WTC11 (cell line): ENCODE data around the gene RAB40B. TPM values are rescaled to one million over a fixed set of nuclear protein-coding genes. Genes with fewer than 3 reads are reported as not detected.

Source experiments
- ATAC-seq: fragments of 200-7000 bp; cut with Tn5 transposase; 2 replicates; pipeline ENCODE4 v1.10.0; 2021; ENCODE audit warnings: mild to moderate bottlenecking, moderate library complexity
- CTCF ChIA-PET: fragments of 300-600 bp; sonication (Branson Sonifier 250); formaldehyde crosslinking; loops from one replicate; lab custom pipeline; 2021; ENCODE audit warnings: antibody characterized with exemption; lab: Charles Lee
- POLR2A ChIA-PET: fragments of 350-600 bp; sonication (Branson Sonifier 250); formaldehyde crosslinking; loops from one replicate; lab custom pipeline; 2021; ENCODE audit warnings: antibody characterized with exemption; lab: Charles Lee
- DNase-seq: peaks from one replicate; pipeline ENCODE4 v3.0.0; 2021; ENCODE audit warnings: low spot score
- H3K27ac Mint-ChIP-seq: 2 replicates; pipeline ENCODE4 v1.8.0; 2021; ENCODE audit warnings: mixed read lengths
- H3K27me3 Mint-ChIP-seq: 2 replicates; pipeline ENCODE4 v1.8.0; 2021; ENCODE audit warnings: low read depth, mild to moderate bottlenecking, moderate library complexity, mixed read lengths
- H3K36me3 Mint-ChIP-seq: 2 replicates; pipeline ENCODE4 v1.8.0; 2021; ENCODE audit warnings: mixed read lengths
- H3K4me1 Mint-ChIP-seq: 2 replicates; pipeline ENCODE4 v1.8.0; 2022; ENCODE audit warnings: mixed read lengths
- H3K4me3 Mint-ChIP-seq: 2 replicates; pipeline ENCODE4 v1.8.0; 2021; ENCODE audit warnings: mild to moderate bottlenecking, moderate library complexity, mixed read lengths
- H3K9me3 Mint-ChIP-seq: 2 replicates; pipeline ENCODE4 v1.8.0; 2021; ENCODE audit warnings: mixed read lengths
- FOXP1 ChIP-seq: sonication (generic); formaldehyde crosslinking; IDR thresholded peaks from 2 replicates; pipeline ENCODE4 v1.8.0; 2022; ENCODE audit warnings: missing genetic modification reagents, mild to moderate bottlenecking, moderate library complexity, borderline replicate concordance
- GABPB1 ChIP-seq: sonication (generic); formaldehyde crosslinking; IDR thresholded peaks from 2 replicates; pipeline ENCODE4 v1.8.1; 2023; ENCODE audit warnings: mild to moderate bottlenecking, missing genetic modification reagents
- NFE2L1 ChIP-seq: sonication (generic); formaldehyde crosslinking; IDR thresholded peaks from 2 replicates; pipeline ENCODE4 v1.8.1; 2023; ENCODE audit warnings: missing genetic modification reagents
- ZNF138 ChIP-seq: sonication (generic); formaldehyde crosslinking; conservative IDR thresholded peaks from 2 replicates; pipeline ENCODE4 v1.8.1; 2022; ENCODE audit warnings: mild to moderate bottlenecking, moderate library complexity, missing genetic modification reagents
- ZNF219 ChIP-seq: sonication (generic); formaldehyde crosslinking; IDR thresholded peaks from 2 replicates; pipeline ENCODE4 v1.8.0; 2023; ENCODE audit warnings: missing genetic modification reagents, mild to moderate bottlenecking, borderline replicate concordance
- ZNF396 ChIP-seq: fragments of 250-450 bp; sonication (Bioruptor Pico); IDR thresholded peaks from 2 replicates; pipeline ENCODE4 v1.8.0; 2021; ENCODE audit warnings: mild to moderate bottlenecking, moderate library complexity, borderline replicate concordance
- total RNA-seq: library from RNA; stranded (reverse); gene quantifications from 3 replicates; pipeline ENCODE4 v1.2.3, GENCODE V29; 2021
- TF ChIP-seq, protein P1 (sequence below): sonication (generic); formaldehyde crosslinking; IDR thresholded peaks from 2 replicates; pipeline ENCODE4 v1.8.0; 2022; ENCODE audit warnings: mild to moderate bottlenecking, missing genetic modification reagents
- TF ChIP-seq, protein P2 (sequence below): sonication (generic); formaldehyde crosslinking; IDR thresholded peaks from 2 replicates; pipeline ENCODE4 v1.8.1; 2023; ENCODE audit warnings: mild to moderate bottlenecking, missing genetic modification reagents, moderate library complexity
- TF ChIP-seq, protein P3 (sequence below): sonication (generic); formaldehyde crosslinking; IDR thresholded peaks from 2 replicates; pipeline ENCODE4 v1.8.0; 2022; ENCODE audit warnings: missing genetic modification reagents
- TF ChIP-seq, protein P4 (sequence below): fragments of 250-450 bp; sonication (Bioruptor Pico); IDR thresholded peaks from 2 replicates; pipeline ENCODE4 v1.8.0; 2021; ENCODE audit warnings: mild to moderate bottlenecking
- TF ChIP-seq, protein P5 (sequence below): sonication (generic); formaldehyde crosslinking; IDR thresholded peaks from 2 replicates; pipeline ENCODE4 v1.8.1; 2022; ENCODE audit warnings: mild to moderate bottlenecking, moderate library complexity, missing genetic modification reagents

The RAB40B gene
- total RNA-seq, 1 experiment from 2014 or later, result 3.1 TPM

DNA sequence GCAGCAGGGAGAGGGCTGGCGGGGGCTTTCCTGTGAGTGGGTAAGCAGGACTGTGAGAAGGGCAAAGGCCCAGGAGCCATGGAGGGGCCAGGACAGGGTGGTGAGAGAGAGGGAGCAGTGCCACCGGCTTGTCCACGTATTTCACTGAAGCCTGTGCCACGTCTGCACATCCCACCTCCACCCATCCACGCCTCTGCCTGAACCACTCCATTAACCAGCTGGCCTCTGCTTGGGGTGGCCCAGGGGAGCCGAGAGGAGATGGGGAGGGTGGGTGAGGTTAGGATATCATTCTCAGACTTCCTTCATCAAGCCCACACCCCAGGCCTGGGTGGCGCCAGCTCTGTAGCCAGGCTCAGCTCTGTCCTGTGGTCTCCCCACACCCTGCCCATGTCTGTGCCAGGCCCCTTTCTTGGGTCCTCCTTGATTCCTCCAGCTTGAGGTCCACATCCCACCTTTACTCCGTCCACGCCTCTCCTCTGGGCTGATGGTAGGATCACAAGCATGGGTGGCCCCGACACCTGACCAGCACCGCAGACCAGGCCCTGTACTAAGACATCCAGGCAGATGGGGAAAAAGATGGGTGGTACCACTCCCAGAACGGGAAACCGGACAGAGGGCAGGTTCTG lies 33.7 kb upstream of the RAB40B start:
- peaks cover 4% of the 10 kb centered on the region; the same call in 1 of the 2 replicates for H3K4me1 Mint-ChIP-seq
- no peak for ATAC-seq
- H3K4me3 Mint-ChIP-seq, result no peak overlapping the region
- H3K36me3 Mint-ChIP-seq, result peaks cover 23% of the 10 kb centered on the region
- peaks cover 19% of the 10 kb centered on the region for H3K27me3 Mint-ChIP-seq
- ChIA-PET POLR2A (no interaction called here), CTCF (interaction anchor here (0.9 kb wide), 1 partner anchor 44 kb away, joined by 3 read pairs; no protein-coding TSS in a partner anchor)
- no peak for DNase-seq
- TF ChIP-seq ZNF396 (CRISPR knock-in tag) (no peak), NFE2L1 (CRISPR knock-in tag) (no peak)
- TF ChIP-seq, protein P1, sequence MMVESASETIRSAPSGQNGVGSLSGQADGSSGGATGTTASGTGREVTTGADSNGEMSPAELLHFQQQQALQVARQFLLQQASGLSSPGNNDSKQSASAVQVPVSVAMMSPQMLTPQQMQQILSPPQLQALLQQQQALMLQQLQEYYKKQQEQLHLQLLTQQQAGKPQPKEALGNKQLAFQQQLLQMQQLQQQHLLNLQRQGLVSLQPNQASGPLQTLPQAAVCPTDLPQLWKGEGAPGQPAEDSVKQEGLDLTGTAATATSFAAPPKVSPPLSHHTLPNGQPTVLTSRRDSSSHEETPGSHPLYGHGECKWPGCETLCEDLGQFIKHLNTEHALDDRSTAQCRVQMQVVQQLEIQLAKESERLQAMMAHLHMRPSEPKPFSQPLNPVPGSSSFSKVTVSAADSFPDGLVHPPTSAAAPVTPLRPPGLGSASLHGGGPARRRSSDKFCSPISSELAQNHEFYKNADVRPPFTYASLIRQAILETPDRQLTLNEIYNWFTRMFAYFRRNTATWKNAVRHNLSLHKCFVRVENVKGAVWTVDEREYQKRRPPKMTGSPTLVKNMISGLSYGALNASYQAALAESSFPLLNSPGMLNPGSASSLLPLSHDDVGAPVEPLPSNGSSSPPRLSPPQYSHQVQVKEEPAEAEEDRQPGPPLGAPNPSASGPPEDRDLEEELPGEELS (CRISPR knock-in tag), result no peak
- TF ChIP-seq, protein P2, sequence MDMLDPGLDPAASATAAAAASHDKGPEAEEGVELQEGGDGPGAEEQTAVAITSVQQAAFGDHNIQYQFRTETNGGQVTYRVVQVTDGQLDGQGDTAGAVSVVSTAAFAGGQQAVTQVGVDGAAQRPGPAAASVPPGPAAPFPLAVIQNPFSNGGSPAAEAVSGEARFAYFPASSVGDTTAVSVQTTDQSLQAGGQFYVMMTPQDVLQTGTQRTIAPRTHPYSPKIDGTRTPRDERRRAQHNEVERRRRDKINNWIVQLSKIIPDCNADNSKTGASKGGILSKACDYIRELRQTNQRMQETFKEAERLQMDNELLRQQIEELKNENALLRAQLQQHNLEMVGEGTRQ (CRISPR knock-in tag), result no peak
- TF ChIP-seq, protein P3, sequence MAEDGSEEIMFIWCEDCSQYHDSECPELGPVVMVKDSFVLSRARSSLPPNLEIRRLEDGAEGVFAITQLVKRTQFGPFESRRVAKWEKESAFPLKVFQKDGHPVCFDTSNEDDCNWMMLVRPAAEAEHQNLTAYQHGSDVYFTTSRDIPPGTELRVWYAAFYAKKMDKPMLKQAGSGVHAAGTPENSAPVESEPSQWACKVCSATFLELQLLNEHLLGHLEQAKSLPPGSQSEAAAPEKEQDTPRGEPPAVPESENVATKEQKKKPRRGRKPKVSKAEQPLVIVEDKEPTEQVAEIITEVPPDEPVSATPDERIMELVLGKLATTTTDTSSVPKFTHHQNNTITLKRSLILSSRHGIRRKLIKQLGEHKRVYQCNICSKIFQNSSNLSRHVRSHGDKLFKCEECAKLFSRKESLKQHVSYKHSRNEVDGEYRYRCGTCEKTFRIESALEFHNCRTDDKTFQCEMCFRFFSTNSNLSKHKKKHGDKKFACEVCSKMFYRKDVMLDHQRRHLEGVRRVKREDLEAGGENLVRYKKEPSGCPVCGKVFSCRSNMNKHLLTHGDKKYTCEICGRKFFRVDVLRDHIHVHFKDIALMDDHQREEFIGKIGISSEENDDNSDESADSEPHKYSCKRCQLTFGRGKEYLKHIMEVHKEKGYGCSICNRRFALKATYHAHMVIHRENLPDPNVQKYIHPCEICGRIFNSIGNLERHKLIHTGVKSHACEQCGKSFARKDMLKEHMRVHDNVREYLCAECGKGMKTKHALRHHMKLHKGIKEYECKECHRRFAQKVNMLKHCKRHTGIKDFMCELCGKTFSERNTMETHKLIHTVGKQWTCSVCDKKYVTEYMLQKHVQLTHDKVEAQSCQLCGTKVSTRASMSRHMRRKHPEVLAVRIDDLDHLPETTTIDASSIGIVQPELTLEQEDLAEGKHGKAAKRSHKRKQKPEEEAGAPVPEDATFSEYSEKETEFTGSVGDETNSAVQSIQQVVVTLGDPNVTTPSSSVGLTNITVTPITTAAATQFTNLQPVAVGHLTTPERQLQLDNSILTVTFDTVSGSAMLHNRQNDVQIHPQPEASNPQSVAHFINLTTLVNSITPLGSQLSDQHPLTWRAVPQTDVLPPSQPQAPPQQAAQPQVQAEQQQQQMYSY, result no peak
- H3K9me3 Mint-ChIP-seq, result peaks cover 8% of the 10 kb centered on the region
- no peak overlapping the region for H3K27ac Mint-ChIP-seq

DNA sequence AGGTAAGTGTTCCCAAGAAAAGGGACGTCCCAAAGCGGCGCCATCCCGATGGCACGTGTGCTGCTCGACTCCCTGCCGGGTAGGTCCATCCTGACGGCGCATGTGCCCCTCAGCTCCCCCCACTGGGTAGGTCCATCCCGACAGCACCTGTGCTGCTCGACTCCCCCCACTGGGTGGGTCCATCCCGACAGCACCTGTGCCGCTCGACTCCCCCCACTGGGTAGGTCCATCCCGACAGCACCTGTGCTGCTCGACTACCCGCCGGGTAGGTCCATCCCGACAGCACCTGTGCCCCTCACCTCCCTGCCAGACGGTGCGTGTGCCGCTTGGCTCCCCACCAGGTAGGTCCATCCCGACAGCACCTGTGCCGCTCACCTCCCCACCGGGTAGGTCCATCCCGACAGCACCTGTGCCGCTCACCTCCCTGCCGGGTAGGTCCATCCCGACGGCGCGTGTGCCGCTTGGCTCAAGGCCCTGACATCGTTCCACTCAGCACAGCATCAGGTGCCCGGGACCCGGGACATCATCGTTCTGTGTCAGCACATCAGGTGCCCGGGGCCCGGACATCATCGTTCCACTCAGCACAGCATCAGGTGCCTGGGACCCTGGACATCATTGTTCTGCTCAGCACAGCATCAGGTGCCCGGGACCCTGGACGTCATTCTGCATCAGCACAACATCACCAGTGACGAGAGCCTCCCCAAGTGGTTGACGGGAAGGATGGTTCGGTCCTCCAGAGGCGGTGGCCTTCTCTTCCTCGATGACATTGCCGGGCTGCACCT lies 31.2 kb upstream of the RAB40B start:
- Mint-ChIP-seq H3K27me3 (peaks cover 12% of the 10 kb centered on the region), H3K9me3 (peaks cover 8% of the 10 kb centered on the region), H3K27ac (no peak overlapping the region), H3K4me3 (no peak overlapping the region), H3K4me1 (no peaks in the 10 kb centered on the region), H3K36me3 (peaks cover 26% of the 10 kb centered on the region)
- DNase-seq, result no peak
- TF ChIP-seq GABPB1 (CRISPR knock-in tag) (no peak), ZNF219 (CRISPR knock-in tag) (no peak), FOXP1 (CRISPR knock-in tag) (no peak), ZNF138 (CRISPR knock-in tag) (no peak)
- TF ChIP-seq, protein P2 (CRISPR knock-in tag), result no peak
- TF ChIP-seq, protein P4, sequence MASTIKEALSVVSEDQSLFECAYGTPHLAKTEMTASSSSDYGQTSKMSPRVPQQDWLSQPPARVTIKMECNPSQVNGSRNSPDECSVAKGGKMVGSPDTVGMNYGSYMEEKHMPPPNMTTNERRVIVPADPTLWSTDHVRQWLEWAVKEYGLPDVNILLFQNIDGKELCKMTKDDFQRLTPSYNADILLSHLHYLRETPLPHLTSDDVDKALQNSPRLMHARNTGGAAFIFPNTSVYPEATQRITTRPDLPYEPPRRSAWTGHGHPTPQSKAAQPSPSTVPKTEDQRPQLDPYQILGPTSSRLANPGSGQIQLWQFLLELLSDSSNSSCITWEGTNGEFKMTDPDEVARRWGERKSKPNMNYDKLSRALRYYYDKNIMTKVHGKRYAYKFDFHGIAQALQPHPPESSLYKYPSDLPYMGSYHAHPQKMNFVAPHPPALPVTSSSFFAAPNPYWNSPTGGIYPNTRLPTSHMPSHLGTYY, result no peak
- TF ChIP-seq, protein P5, sequence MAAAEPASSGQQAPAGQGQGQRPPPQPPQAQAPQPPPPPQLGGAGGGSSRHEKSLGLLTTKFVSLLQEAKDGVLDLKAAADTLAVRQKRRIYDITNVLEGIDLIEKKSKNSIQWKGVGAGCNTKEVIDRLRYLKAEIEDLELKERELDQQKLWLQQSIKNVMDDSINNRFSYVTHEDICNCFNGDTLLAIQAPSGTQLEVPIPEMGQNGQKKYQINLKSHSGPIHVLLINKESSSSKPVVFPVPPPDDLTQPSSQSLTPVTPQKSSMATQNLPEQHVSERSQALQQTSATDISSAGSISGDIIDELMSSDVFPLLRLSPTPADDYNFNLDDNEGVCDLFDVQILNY (CRISPR knock-in tag), result no peak
- ATAC-seq, result no peak; the same call in 1 of the 2 replicates
- ChIA-PET POLR2A (no interaction called here), CTCF (interaction anchor here (1.5 kb wide), 1 partner anchor 50 kb away, joined by 4 read pairs; no protein-coding TSS in a partner anchor)
